ENCODE results near the gene ZNF195.
"Not testable (repeated sequence)": the region's sequence is repeated elsewhere in the genome, so short reads cannot be mapped to it uniquely, and the experiment has no call there.

DNA sequence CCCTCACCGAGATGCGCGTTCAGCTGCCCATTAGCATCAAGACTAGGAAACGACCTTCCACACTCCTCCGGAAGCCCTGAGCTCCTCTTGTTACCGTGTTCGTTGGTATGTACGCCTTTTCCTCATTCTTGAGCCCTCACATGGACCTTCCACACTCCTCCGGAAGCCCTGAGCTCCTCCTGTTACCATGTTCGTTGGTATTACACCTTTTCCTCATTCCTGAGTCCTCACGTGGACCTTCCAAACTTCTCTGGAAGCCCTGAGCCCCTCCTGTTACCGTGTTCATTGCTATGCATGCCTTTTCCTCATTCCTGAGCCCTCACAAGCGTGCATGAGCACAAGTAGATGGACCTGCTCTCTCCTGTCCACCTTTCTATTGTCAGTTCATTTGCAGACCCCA lies 52.5 kb downstream of the ZNF195 start:
- TF ChIP-seq, protein P1, sequence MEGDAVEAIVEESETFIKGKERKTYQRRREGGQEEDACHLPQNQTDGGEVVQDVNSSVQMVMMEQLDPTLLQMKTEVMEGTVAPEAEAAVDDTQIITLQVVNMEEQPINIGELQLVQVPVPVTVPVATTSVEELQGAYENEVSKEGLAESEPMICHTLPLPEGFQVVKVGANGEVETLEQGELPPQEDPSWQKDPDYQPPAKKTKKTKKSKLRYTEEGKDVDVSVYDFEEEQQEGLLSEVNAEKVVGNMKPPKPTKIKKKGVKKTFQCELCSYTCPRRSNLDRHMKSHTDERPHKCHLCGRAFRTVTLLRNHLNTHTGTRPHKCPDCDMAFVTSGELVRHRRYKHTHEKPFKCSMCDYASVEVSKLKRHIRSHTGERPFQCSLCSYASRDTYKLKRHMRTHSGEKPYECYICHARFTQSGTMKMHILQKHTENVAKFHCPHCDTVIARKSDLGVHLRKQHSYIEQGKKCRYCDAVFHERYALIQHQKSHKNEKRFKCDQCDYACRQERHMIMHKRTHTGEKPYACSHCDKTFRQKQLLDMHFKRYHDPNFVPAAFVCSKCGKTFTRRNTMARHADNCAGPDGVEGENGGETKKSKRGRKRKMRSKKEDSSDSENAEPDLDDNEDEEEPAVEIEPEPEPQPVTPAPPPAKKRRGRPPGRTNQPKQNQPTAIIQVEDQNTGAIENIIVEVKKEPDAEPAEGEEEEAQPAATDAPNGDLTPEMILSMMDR (IDR thresholded peaks at IDR 0.05), result not testable (repeated sequence)
- not testable (repeated sequence) for TF ChIP-seq POLR2A (IDR thresholded peaks at IDR 0.05)

Data from Peyer's patch (tissue), 4 donors.